ENCODE data around the gene MCTP2. TPM values are rescaled to one million over a fixed set of nuclear protein-coding genes. Genes with fewer than 3 reads are reported as not detected.

The MCTP2 gene
- total RNA-seq, 1 experiment from 2014 or later: 0.15 TPM

- H3K9me3 ChIP-seq (ENCODE audit: control insufficient read depth, insufficient read depth, low read depth, low read length): no peaks in the 10 kb centered on the region
- ATAC-seq (no peak), DNase-seq (ENCODE audit: low read depth, low spot score) (no peak)
- H3K27ac ChIP-seq (ENCODE audit: low read length): no peak overlapping the region
- ChIA-PET CTCF (no interaction called here), POLR2A (no interaction called here)
- no peaks in the 10 kb centered on the region for H3K4me1 ChIP-seq (ENCODE audit: control insufficient read depth, insufficient read depth, low read length)
- in situ Hi-C loops (cut with HindIII; ENCODE audit: low pct_unique_long_range_greater_than_20kb, low sequenced_read_pairs): no loop called here
- TF ChIP-seq TCF7L2 (IDR thresholded peaks at IDR 0.05; ENCODE audit: low read depth, low read length) (no peak), CTCF (IDR thresholded peaks at IDR 0.05) (no peak), SIN3A (IDR thresholded peaks at IDR 0.05; ENCODE audit: borderline replicate concordance, insufficient read depth, low read depth, low read length) (no peak), REST (IDR thresholded peaks at IDR 0.05; ENCODE audit: insufficient read depth in 1 of 2, low read depth in 2 of 2, low read length in 1 of 2) (no peak), POLR2AphosphoS5 (IDR thresholded peaks at IDR 0.05; ENCODE audit: low read depth, low read length) (no peak)
- intact Hi-C loops (cut with micrococcal nuclease; ENCODE audit: unreplicated experiment): no loop called here
- BruUV-seq (replicated peaks): no TSS peak
- H3K36me3 ChIP-seq (ENCODE audit: control insufficient read depth, insufficient read depth, low read length): no peaks in the 10 kb centered on the region
- H3K4me3 ChIP-seq (ENCODE audit: low read depth in 2 of 2, low read length in 2 of 2): no peak overlapping the region
- no peaks in the 10 kb centered on the region for H3K27me3 ChIP-seq (ENCODE audit: control insufficient read depth, insufficient read depth, low read length)
Observed at GRCh38 chr15:94352636-94353487, 121.5 kb downstream of the MCTP2 start.

GRCh38 chr15:94353488-94353820 lies 122.1 kb downstream of the MCTP2 start:
- BruUV-seq (replicated peaks): no TSS peak
- ATAC-seq: no peak
- Histone ChIP-seq H3K36me3 (ENCODE audit: control insufficient read depth, insufficient read depth, low read length) (no peaks in the 10 kb centered on the region), H3K4me1 (ENCODE audit: control insufficient read depth, insufficient read depth, low read length) (no peaks in the 10 kb centered on the region), H3K4me3 (ENCODE audit: low read depth in 2 of 2, low read length in 2 of 2) (no peak overlapping the region), H3K27me3 (ENCODE audit: control insufficient read depth, insufficient read depth, low read length) (no peaks in the 10 kb centered on the region), H3K9me3 (ENCODE audit: control insufficient read depth, insufficient read depth, low read depth, low read length) (no peaks in the 10 kb centered on the region), H3K27ac (ENCODE audit: low read length) (no peak overlapping the region)
- TF ChIP-seq POLR2AphosphoS5 (IDR thresholded peaks at IDR 0.05; ENCODE audit: low read depth, low read length): no peak
- no peak for TF ChIP-seq TCF7L2 (IDR thresholded peaks at IDR 0.05; ENCODE audit: low read depth, low read length)
- no peak for TF ChIP-seq SIN3A (IDR thresholded peaks at IDR 0.05; ENCODE audit: borderline replicate concordance, insufficient read depth, low read depth, low read length)
- no peak for TF ChIP-seq CTCF (IDR thresholded peaks at IDR 0.05)
- no peak for TF ChIP-seq REST (IDR thresholded peaks at IDR 0.05; ENCODE audit: insufficient read depth in 1 of 2, low read depth in 2 of 2, low read length in 1 of 2)
- DNase-seq (ENCODE audit: low read depth, low spot score): no peak
- POLR2A ChIA-PET: no interaction called here
- CTCF ChIA-PET: no interaction called here
- intact Hi-C loops (cut with micrococcal nuclease; ENCODE audit: unreplicated experiment) (no loop called here), in situ Hi-C loops (cut with HindIII; ENCODE audit: low pct_unique_long_range_greater_than_20kb, low sequenced_read_pairs) (no loop called here)

Data from Panc1 (cell line).